Stomach (tissue), 9 donors: ENCODE measurements around the gene GLB1L2. TPM values are rescaled to one million over a fixed set of nuclear protein-coding genes. Genes with fewer than 3 reads are reported as not detected.

Experiments
- DNase-seq, 2 donors: peaks; one replicate each; pipeline versions ENCODE4 v3.0.0 to v3.0.0-alpha.2; 2013 to 2019
- H3K27ac ChIP-seq, 5 donors: fragments of 200-600 bp in 4 of 5; sonication (generic) in 4 of 5; one replicate each; pipeline ENCODE4 v1.5.1; 2013 to 2019; ENCODE audit warnings: mild to moderate bottlenecking in 1 of 5, moderate library complexity in 1 of 5
- H3K27me3 ChIP-seq, 3 donors: fragments of 200-600 bp; sonication (generic); one replicate each; pipeline ENCODE4 v1.5.1; 2017 to 2019; ENCODE audit warnings: mixed run types in 1 of 3
- H3K36me3 ChIP-seq, 4 donors: fragments of 200-600 bp; sonication (generic); 1 replicate in 3 of 4; 2 replicates in 1 of 4; pipeline ENCODE4 v1.5.1; 2016 to 2019
- H3K4me1 ChIP-seq, 4 donors: fragments of 200-600 bp; sonication (generic); one replicate each; pipeline ENCODE4 v1.5.1; 2016 to 2019
- H3K4me3 ChIP-seq, 4 donors: fragments of 200-600 bp; sonication (generic) in 3 of 4; one replicate each; pipeline ENCODE4 v1.5.1; 2016 to 2019; ENCODE audit warnings: mild to moderate bottlenecking in 1 of 4
- H3K9me3 ChIP-seq, 4 donors: fragments of 200-600 bp; sonication (generic); one replicate each; pipeline ENCODE4 v1.5.1; 2016 to 2019
- CTCF ChIP-seq, 7 experiments: fragments of 450-650 bp in 4 of 7; fragments of 200-600 bp in 3 of 7; sonication (generic) in 3 of 7; IDR thresholded peaks; one replicate each; pipeline ENCODE4 v1.5.1; 2016 to 2019; ENCODE audit warnings: antibody characterized with exemption in 7 of 7, control low read depth in 2 of 7, mild to moderate bottlenecking in 1 of 7
- EP300 ChIP-seq: sonication (generic); formaldehyde crosslinking; IDR thresholded peaks from one replicate; pipeline ENCODE4 v1.6.1; 2017; ENCODE audit warnings: antibody characterized with exemption
- POLR2A ChIP-seq, 4 donors: fragments of 450-650 bp; IDR thresholded peaks; one replicate each; pipeline ENCODE4 v1.6.1; 2016; ENCODE audit warnings: antibody characterized with exemption in 4 of 4, control low read depth in 2 of 4, mild to moderate bottlenecking in 1 of 4, moderate library complexity in 1 of 4
- POLR2AphosphoS5 ChIP-seq, 3 donors: sonication (generic); formaldehyde crosslinking; IDR thresholded peaks; one replicate each; pipeline ENCODE4 v1.6.1; 2016; ENCODE audit warnings: antibody characterized with exemption in 3 of 3
- WGBS, 5 donors: extraction: QIAGEN DNeasy Blood & Tissue Kit in 3 of 5; methylation state at CpG; one replicate each; pipeline versions ENCODE4 v1.1.5 to v1.1.7; 2013 to 2018; 5-methylcytosine and 5-hydroxymethylcytosine counted together
- intact Hi-C: fragments of 100-400 bp; cut with DNase I; formaldehyde crosslinking; loops from one replicate; pipeline ENCODE4 v1.15.1; 2023; ENCODE audit warnings: low total_unique reads
- polyA plus RNA-seq, 3 donors: library from polyadenylated mRNA; stranded (reverse); fragments of 200-250 nt; gene quantifications; one replicate each; pipeline ENCODE4 v1.2.3, GENCODE V29; 2013
- total RNA-seq, 5 donors: library from RNA; depleted of rRNA; stranded (reverse); fragments of >200 nt; gene quantifications; one replicate each; pipeline versions ENCODE4 v1.1.0 to v1.2.3, GENCODE V29; 2014 to 2016
- donor health status: healthy with polysubstance abuse.
- donor health status: Bipolar disorder and iron deficiency.
- donor health status: healthy.

Gene GLB1L2
- total and polyA plus RNA-seq, 8 donors = 2.1 to 19.2 (median 5.3) TPM

DNA sequence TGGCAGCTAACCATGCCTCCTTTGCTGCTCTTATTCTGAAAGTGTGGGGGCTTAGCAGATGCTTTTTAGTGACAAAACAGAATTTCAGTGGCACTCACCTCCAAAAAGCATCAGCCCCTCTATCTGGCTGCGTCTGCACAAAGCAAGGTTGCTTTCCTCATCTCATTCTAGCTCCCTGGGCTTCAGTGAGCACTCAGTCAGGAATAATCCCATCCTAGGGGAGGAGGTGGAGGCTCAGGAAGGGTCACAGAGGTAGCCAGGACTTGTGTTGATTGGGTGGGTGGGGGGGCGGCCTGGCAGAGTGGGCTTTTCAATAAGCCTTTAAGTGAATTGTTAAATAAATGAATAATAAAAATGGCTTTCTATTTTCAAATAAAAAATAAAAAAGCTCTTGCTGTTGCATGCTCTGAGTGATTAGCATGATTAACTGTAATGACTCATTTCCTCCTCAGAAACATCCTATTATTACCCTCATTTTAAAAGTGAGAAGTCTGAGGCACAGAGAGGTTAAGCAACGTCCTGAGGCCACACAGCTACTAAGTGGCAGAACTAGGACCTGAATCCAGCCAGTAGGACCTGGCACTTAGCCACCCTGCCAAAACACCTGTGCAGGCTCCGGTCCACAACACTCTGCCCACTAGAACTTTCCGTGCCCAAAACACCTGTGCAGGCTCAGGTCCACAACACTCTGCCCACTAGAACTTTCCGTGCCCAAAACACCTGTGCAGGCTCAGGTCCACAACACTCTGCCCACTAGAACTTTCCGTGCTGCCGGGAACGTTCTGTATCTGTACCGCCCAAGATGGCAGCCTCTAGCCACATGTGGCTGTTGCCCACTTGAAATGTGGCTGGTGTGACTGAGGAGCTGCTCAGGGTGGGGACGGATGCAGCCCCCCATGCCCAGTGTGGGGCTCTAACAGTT lies 74.7 kb downstream of the GLB1L2 start:
- Histone ChIP-seq H3K27me3 (peaks cover 7 to 79% (median 20%) of the 10 kb centered on the region in 3 donors), H3K36me3 (no peaks in the 10 kb centered on the region), H3K4me3 (no peak overlapping the region), H3K4me1 (peaks cover 7 to 29% (median 13%) of the 10 kb centered on the region in 4 donors), H3K27ac (peak overlapping the region in 4 of 5 donors; percentile 57 to 84 (median 76)), H3K9me3 (no peaks in the 10 kb centered on the region)
- intact Hi-C loops = no loop called here
- no peak for TF ChIP-seq POLR2AphosphoS5 (IDR thresholded peaks at IDR 0.05)
- TF ChIP-seq EP300 = no peak
- no peak for TF ChIP-seq POLR2A (IDR thresholded peaks at IDR 0.05)
- TF ChIP-seq CTCF (IDR thresholded peaks at IDR 0.05) = no peak
- DNase-seq = peak in 1 of 2 donors; percentile 72
- 63 to 75% (median 68%) methylated on average over 11 of the region's 11 CpGs for WGBS, 5 donors

GRCh38 chr11:134407321-134407828 lies 75.6 kb downstream of the GLB1L2 start:
- no peaks in the 10 kb centered on the region for H3K36me3 ChIP-seq
- TF ChIP-seq CTCF (IDR thresholded peaks at IDR 0.05) (no peak), POLR2AphosphoS5 (IDR thresholded peaks at IDR 0.05) (no peak), EP300 (no peak), POLR2A (IDR thresholded peaks at IDR 0.05) (no peak)
- no peak overlapping the region for H3K4me3 ChIP-seq
- H3K4me1 ChIP-seq = peaks cover 11 to 30% (median 18%) of the 10 kb centered on the region in 4 donors
- H3K27me3 ChIP-seq = peaks cover 7 to 77% (median 25%) of the 10 kb centered on the region in 3 donors
- 43 to 56% (median 47%) methylated on average over 12 of the region's 12 CpGs for WGBS, 5 donors
- intact Hi-C loops = no loop called here
- H3K27ac ChIP-seq = peak overlapping the region; percentile 37 to 84 (median 76)
- peak in 1 of 2 donors; percentile 86 for DNase-seq
- H3K9me3 ChIP-seq = no peaks in the 10 kb centered on the region

DNA sequence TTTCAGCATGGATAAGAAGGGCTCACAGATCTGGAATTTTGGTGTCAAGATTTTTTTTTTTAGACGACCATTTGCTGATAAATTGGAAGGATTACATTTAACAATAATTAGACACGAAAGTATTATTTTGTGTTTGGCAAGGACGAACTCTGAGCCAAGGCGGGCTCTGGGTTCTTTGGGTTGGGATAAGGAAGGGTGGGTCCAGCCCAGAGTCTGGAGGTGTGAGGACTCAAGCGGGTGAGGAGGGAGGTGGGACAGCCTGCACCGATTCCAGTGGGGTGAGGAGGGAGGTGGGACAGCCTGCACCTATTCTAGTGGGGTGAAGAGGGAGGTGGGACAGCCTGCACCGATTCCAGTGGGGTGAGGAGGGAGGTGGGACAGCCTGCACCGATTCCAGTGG lies 76.1 kb downstream of the GLB1L2 start:
- peaks cover 16 to 35% (median 23%) of the 10 kb centered on the region in 4 donors for H3K4me1 ChIP-seq
- H3K27ac ChIP-seq = peak overlapping the region in 3 of 5 donors; percentile 37 to 76 (median 58)
- DNase-seq = no peak
- WGBS, 5 donors = 29 to 47% (median 38%) methylated on average over 7 to 8 of the region's 8 CpGs
- no peaks in the 10 kb centered on the region for H3K9me3 ChIP-seq
- no peak for TF ChIP-seq POLR2AphosphoS5 (IDR thresholded peaks at IDR 0.05)
- no peak for TF ChIP-seq POLR2A (IDR thresholded peaks at IDR 0.05)
- intact Hi-C loops = no loop called here
- peaks cover 7 to 80% (median 31%) of the 10 kb centered on the region in 3 donors for H3K27me3 ChIP-seq
- H3K4me3 ChIP-seq = no peak overlapping the region
- no peaks in the 10 kb centered on the region for H3K36me3 ChIP-seq

- DNase-seq = peak in 1 of 2 donors; percentile 67
- intact Hi-C loops = no loop called here
- Histone ChIP-seq H3K4me1 (peaks cover 17 to 39% (median 29%) of the 10 kb centered on the region in 4 donors), H3K9me3 (no peaks in the 10 kb centered on the region), H3K4me3 (peak overlapping the region in 2 of 4 donors; percentile 11 to 52), H3K27me3 (peaks cover 7 to 90% (median 43%) of the 10 kb centered on the region in 3 donors), H3K36me3 (no peaks in the 10 kb centered on the region), H3K27ac (peak overlapping the region in 3 of 5 donors; percentile 42 to 78 (median 74))
- TF ChIP-seq POLR2A (IDR thresholded peaks at IDR 0.05) = no peak
- no peak for TF ChIP-seq EP300
- no peak for TF ChIP-seq CTCF (IDR thresholded peaks at IDR 0.05)
- peak in 1 of 3 donors; percentile 69 for TF ChIP-seq POLR2AphosphoS5 (IDR thresholded peaks at IDR 0.05)
- WGBS, 5 donors = 52 to 70% (median 60%) methylated on average over 15 of the region's 15 CpGs
Measured at GRCh38 chr11:134409552-134410429, 78.0 kb downstream of the GLB1L2 start.
